Central memory CD8-positive, alpha-beta T cell (primary cell): ENCODE data around the gene TSEN34.
"Not testable (repeated sequence)": the region's sequence is repeated elsewhere in the genome, so short reads cannot be mapped to it uniquely, and the experiment has no call there.

Source experiments
- ATAC-seq: fragments of 150-1000 bp; cut with Tn5 transposase; replicated peaks from 2 replicates; pipeline ENCODE4 v1.10.0; 2022; ENCODE audit warnings: mild to moderate bottlenecking, moderate FRiP score, moderate number of reproducible peaks; ENCODE audit not compliant: poor library complexity, severe bottlenecking; ENCODE audit errors: extremely low read depth
- DNase-seq, 2 donors: peaks; one replicate each; pipeline ENCODE4 v3.0.0; 2021; ENCODE audit warnings: low spot score in 2 of 2
- H3K27ac Mint-ChIP-seq: one replicate; pipeline ENCODE4 v1.8.0; 2022; ENCODE audit warnings: low read depth, mild to moderate bottlenecking, moderate library complexity, mixed read lengths
- H3K27me3 Mint-ChIP-seq: one replicate; pipeline ENCODE4 v1.8.0; 2022; ENCODE audit warnings: mixed read lengths
- H3K36me3 Mint-ChIP-seq: one replicate; pipeline ENCODE4 v1.8.0; 2022; ENCODE audit warnings: mild to moderate bottlenecking, moderate library complexity, mixed read lengths; ENCODE audit not compliant: insufficient read depth
- H3K4me1 Mint-ChIP-seq: one replicate; pipeline ENCODE4 v1.8.0; 2022; ENCODE audit warnings: mixed read lengths
- H3K4me3 Mint-ChIP-seq: one replicate; pipeline ENCODE4 v1.8.0; 2022; ENCODE audit warnings: mild to moderate bottlenecking, moderate library complexity, mixed read lengths
- H3K9me3 Mint-ChIP-seq: one replicate; pipeline ENCODE4 v1.8.0; 2022; ENCODE audit warnings: mixed read lengths

Gene TSEN34

DNA sequence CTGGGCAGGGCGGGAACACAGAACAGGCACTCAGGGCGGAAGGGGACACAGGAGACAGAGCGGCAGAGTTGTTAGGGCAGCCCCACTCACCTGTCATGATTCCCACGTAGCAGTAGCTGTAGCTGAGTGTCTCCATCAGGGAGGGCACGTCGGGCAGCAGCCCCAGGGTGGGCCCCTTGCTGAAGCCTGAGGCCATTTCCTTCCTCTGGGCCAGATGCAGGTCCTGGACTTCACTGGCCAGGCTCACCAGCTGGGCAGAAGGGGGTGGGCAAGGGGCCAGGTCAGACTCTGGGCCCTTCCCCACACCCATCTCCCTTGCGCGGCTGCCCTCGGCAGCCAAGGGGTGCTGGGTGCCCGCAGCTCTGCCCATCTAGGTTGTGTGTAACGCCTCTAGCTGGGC is 7.7 kb upstream of the TSEN34 start:
- Mint-ChIP-seq H3K9me3 (no peaks in the 10 kb centered on the region), H3K36me3 (peaks cover 5% of the 10 kb centered on the region), H3K4me3 (no peak overlapping the region), H3K27ac (no peak overlapping the region), H3K4me1 (peaks cover 18% of the 10 kb centered on the region), H3K27me3 (no peaks in the 10 kb centered on the region)
- no peak for DNase-seq
- ATAC-seq: no peak

DNA sequence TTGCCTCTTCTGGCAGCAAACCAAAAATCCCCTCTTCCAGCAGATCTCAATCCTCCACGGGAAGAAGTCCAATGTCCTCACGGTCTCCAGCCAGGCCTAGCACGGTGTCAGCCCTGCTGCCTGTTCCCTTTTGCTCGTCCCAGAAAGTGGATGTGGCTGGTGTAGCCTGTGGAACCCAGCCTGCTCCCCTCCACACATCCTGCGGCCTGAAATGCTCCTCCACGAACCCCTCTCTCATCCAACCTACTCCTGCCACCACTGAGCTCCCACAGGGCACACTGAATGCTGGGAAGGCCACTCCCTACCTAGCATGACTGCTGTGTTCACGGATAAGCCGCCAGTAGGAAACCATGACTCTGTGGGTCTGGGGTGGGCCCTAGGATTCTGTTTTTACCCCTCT is 4.8 kb upstream of the TSEN34 start:
- no peaks in the 10 kb centered on the region for H3K9me3 Mint-ChIP-seq
- ATAC-seq (no peak), DNase-seq (no peak)
- H3K27ac Mint-ChIP-seq: no peak overlapping the region
- H3K4me3 Mint-ChIP-seq: no peak overlapping the region
- H3K4me1 Mint-ChIP-seq: peaks cover 25% of the 10 kb centered on the region
- peaks cover 16% of the 10 kb centered on the region for H3K36me3 Mint-ChIP-seq
- no peaks in the 10 kb centered on the region for H3K27me3 Mint-ChIP-seq

DNA sequence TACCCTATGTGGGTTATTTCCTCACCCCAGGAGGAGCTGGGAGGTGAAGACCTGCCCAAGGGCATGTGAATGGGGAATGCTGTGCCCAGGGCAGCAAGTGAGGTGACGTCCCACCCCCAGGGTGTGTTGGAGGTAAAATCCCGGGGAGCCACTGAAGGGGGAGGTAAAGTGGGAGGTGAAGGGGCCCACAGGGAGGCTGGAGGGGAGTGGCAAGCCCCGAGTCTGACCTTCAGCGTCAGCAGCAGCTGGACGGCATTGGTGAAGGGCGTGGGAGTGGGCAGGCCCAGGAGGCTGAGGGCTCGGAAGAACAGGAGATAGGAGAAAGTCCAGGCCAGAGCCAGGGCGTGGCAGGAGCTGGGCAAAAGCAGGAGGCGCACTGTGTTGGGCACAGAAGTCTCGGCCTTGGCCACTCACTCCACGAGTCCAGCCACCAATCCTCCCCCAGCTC is 4.2 kb upstream of the TSEN34 start:
- Mint-ChIP-seq H3K27ac (no peak overlapping the region), H3K36me3 (peaks cover 18% of the 10 kb centered on the region), H3K9me3 (no peaks in the 10 kb centered on the region), H3K27me3 (no peaks in the 10 kb centered on the region), H3K4me1 (peaks cover 31% of the 10 kb centered on the region), H3K4me3 (peak overlapping the region; percentile 94)
- no peak for DNase-seq
- ATAC-seq: no peak

DNA sequence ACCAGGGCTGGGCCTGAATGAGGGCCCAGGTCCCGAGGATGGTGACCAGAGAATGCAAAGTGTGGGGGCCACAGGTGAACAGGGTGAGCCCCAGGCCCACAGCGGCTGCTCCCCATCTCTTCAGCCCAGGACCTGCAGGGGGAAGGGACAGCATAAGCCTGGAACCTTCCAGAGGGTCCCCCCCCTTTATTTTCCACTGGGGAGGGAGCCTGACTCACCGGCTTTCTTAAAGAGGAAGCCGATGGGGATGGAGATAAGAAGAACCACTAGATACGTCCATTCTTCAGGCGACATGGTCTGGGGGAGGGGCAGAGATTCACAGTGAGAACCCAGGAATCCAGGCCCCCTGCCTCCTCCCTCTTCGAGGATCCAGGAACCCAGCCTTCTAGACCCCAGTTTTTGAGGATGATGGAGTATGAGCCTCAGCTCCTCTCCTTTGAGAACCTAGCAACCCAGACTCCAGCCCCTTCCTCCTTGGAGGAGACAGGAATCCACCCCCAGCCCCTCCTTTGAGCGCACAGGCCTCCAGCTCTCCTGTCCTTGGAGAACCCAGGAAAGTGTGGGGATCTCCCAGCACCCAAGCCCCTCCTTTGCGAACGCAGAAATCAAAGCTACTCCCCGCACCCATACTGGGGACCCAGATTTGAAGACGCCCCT is 2.8 kb upstream of the TSEN34 start:
- no peaks in the 10 kb centered on the region for H3K9me3 Mint-ChIP-seq
- no peak for ATAC-seq
- no peak for DNase-seq
- H3K27ac Mint-ChIP-seq: peak overlapping the region; percentile 99
- H3K4me1 Mint-ChIP-seq: peaks cover 42% of the 10 kb centered on the region
- H3K27me3 Mint-ChIP-seq: no peaks in the 10 kb centered on the region
- peaks cover 22% of the 10 kb centered on the region for H3K36me3 Mint-ChIP-seq
- peak overlapping the region; percentile 94 for H3K4me3 Mint-ChIP-seq

DNA sequence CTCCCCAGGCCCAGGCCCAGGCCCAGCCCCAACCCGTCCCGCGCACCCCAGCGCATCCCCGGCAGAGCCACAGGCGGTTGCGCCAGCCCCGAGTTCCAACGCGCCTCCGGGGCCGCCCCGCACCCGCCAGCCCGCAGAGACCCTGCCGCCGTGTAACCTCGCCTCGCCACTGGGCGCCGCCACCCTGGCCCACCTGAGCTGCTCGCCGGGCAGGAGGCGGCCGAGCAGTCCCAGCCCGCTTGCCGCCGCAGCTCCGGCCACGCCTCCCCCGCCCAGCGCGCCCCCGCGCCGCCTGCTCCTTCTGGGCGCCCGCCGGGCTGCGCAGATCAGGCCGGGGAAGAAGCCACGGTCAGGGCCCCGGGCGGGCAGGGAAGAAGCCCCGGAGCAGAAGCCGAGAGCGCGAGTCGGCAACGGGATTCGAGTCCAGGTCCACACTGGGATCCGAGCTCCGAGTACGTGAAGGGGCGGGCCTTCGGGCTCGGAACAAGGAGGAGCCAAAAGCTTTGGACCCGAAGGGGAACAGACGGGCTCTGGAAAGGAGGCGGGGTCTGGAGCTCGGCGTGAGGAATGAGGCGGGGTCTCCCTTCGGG is 1.9 kb upstream of the TSEN34 start, which contains the start of gene MBOAT7:
Gene MBOAT7, minus strand, starts transcription at position 436 of the 590 bp plus-strand sequence. CDS start 1,072 bp downstream, outside the sequence.
- ATAC-seq: peak; percentile 0

DNA sequence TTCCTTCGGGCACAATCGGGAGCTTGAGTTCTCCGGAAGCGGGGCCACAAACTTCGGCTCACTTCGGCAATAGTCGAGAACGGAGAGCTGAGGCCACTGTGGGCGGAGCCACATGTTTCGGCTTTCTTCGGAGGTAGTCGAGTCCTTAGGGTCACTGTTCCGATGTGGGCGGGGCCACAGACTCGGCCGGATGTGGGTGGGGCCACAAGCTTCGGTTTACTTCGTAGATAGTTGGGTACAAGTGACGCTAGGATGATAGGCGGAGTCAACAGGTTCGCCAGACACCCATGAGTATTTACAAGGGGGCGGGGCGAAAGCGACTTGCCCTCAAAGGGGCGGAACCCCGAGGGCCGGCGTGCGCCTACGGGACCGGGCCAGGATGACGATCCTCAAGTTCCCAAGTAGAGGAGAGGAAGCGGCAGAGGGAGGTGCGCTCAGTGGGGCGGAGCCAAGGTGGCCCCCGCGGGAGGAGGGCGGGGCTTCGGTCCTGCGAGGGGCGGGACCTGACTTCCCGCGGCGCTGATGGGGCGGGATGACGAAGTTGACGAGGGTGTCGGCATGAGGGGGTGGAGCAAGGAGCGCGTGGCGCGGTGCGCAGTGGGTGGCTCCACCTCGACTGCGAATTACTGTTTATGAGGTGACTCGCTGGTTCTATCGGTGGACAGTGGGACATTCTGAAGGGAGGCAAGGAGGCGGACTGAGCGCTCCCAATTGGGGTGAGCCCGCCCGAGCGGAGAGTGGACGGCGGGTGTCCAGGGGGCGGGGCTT is 1.2 kb upstream of the TSEN34 start:
- Mint-ChIP-seq H3K27ac (peak overlapping the region; percentile 99), H3K27me3 (no peaks in the 10 kb centered on the region), H3K9me3 (no peaks in the 10 kb centered on the region), H3K4me1 (peaks cover 43% of the 10 kb centered on the region), H3K36me3 (peaks cover 31% of the 10 kb centered on the region), H3K4me3 (peak overlapping the region; percentile 94)
- ATAC-seq (peak; percentile 60), DNase-seq (peak; percentile 100)

More for the DNA sequence above, 1.9 kb upstream of the TSEN34 start, which contains the start of gene MBOAT7:
- Mint-ChIP-seq H3K27ac (peak within 1 kb of the TSS; percentile 99), H3K9me3 (no peaks in the 10 kb centered on the region), H3K27me3 (no peaks in the 10 kb centered on the region), H3K36me3 (peaks cover 27% of the 10 kb centered on the region), H3K4me3 (peak within 1 kb of the TSS; percentile 94), H3K4me1 (peaks cover 43% of the 10 kb centered on the region)
- no peak for DNase-seq

DNA sequence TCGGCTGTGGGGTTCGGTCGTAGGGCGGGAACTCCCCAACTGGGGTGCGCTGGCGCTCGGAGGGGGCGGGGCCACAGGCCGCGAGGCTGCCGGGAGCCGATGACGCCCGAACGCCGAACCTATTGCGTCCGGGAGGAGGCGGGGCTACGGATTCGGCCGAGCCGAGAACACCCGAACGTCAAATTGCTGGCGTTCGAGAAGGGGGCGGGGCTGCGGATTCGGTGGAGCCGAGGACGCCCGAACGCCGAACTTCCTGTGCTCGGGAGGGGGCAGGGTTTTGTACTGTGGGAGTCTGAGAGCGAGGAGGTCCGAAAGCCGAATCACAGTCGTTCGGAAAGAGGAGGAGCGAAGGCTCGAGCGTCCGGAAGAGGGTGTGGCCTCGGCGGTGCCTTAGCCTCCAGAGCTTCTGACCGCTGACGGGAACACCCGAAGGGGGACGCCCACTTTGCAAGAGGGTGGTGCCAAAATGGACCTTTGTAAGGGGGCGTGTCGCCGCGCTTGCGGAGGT is 551 bp upstream of the TSEN34 start:
- Mint-ChIP-seq H3K9me3 (no peaks in the 10 kb centered on the region), H3K4me3 (peak overlapping the region; percentile 94), H3K27me3 (no peaks in the 10 kb centered on the region), H3K27ac (peak overlapping the region; percentile 99), H3K36me3 (peaks cover 36% of the 10 kb centered on the region), H3K4me1 (peaks cover 43% of the 10 kb centered on the region)
- ATAC-seq: peak; percentile 66
- peak; percentile 99 to 100 for DNase-seq

DNA sequence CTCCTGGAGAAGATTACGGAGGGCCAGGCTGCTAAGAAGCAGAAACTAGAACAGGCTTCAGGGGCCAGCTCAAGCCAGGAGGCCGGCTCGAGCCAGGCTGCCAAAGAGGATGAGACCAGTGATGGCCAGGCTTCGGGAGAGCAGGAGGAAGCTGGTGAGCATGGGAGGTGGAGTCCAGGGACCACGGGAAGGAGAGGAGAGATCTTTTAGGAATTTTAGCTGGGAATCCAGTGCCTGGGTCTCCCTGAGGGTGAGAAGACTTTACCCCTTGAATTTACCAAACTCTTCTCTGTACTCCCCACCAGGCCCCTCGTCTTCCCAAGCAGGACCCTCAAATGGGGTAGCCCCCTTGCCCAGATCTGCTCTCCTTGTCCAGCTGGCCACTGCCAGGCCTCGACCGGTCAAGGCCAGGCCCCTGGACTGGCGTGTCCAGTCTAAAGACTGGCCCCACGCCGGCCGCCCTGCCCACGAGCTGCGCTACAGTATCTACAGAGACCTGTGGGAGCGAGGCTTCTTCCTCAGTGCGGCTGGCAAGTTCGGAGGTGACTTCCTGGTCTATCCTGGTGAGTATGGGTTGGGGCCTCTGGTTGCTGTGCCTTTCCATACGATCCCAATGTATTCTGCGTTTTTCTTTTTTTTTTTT is 824 bp downstream of the TSEN34 start:
- no peak for DNase-seq
- Mint-ChIP-seq H3K9me3 (no peaks in the 10 kb centered on the region), H3K36me3 (peaks cover 35% of the 10 kb centered on the region), H3K4me1 (peaks cover 40% of the 10 kb centered on the region), H3K27ac (peak overlapping the region; percentile 99), H3K27me3 (no peaks in the 10 kb centered on the region), H3K4me3 (peak overlapping the region; percentile 94)
- no peak for ATAC-seq

DNA sequence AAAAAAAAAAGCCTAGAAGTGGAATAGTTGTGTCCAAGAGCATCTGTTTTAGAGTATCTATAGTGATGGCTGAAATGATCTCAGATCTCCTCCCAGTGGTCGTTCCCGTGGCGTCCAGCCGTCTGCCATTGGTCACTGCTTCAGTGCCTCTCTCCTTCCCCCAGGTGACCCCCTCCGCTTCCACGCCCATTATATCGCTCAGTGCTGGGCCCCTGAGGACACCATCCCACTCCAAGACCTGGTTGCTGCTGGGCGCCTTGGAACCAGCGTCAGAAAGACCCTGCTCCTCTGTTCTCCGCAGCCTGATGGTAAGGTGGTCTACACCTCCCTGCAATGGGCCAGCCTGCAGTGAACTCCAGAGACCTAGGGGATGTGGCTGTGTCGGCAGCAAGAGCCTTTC is 1.9 kb downstream of the TSEN34 start:
- Mint-ChIP-seq H3K36me3 (peaks cover 35% of the 10 kb centered on the region), H3K9me3 (no peaks in the 10 kb centered on the region), H3K27ac (no peak overlapping the region), H3K27me3 (no peaks in the 10 kb centered on the region), H3K4me1 (peaks cover 29% of the 10 kb centered on the region), H3K4me3 (peak overlapping the region; percentile 94)
- no peak for DNase-seq
- no peak for ATAC-seq

DNA sequence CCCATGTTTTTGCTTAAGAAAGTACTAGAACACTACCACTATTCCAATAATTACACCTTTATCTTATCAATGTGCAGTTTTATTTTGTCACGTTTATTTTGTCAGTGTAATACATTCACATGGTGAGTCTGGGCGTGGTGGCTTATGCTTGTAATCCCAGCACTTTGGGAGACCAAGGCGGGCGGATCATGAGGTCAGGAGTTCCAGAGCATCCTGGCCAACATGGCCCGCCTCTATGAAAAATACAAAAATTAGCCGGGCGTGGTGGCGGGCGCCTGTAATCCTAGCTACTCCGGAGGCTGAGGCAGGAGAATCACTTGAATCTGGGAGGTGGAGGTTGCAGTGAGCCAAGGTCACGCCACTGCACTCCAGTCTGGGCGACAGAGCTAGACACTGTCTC is 3.4 kb downstream of the TSEN34 start:
- ATAC-seq, H3K27me3 Mint-ChIP-seq, H3K4me3 Mint-ChIP-seq, DNase-seq, H3K27ac Mint-ChIP-seq, H3K9me3 Mint-ChIP-seq: not testable (repeated sequence)
- Mint-ChIP-seq H3K36me3 (peaks cover 34% of the 10 kb centered on the region), H3K4me1 (peaks cover 23% of the 10 kb centered on the region)

DNA sequence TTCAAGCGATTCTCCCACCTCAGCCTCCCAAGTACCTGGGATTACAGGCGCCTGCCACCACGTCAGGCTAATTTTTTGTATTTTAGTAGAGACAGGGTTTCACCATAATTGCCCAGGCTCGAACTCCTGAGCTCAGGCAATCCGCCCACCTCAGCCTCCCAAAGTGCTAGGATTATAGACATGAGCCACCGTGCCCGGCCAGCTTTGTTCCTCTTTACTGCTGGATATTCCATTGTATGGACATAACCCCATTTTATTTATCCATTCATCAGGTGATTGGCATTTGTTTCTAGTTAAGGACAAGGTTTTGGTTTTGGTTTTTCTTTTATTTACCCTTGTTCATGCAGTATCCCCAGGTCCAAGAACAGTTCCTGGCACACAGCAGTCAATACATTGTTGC is 5.4 kb downstream of the TSEN34 start:
- peaks cover 28% of the 10 kb centered on the region for H3K4me1 Mint-ChIP-seq
- DNase-seq (no peak), ATAC-seq (no peak)
- H3K4me3 Mint-ChIP-seq: no peak overlapping the region
- no peaks in the 10 kb centered on the region for H3K27me3 Mint-ChIP-seq
- H3K27ac Mint-ChIP-seq: no peak overlapping the region
- H3K9me3 Mint-ChIP-seq: no peaks in the 10 kb centered on the region
- H3K36me3 Mint-ChIP-seq: peaks cover 38% of the 10 kb centered on the region

DNA sequence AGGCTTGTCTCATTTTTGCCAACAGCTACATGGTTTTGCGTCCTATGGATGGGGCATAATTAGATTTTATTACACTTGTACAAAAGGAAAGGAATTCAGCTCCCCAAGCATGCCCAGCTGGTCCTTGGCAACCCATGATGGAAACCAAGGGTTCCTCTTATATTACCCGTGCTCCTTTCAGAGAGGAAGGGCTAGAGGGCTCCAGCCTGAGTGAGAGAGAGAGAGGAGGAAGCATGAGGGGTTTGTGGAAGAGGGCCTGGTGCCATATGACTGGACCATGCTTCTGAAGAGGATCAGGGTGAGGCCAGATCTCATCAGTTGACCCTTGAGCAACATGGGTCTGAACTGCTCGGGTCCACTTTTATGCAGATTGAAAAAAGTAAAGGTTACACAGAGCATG is 6.0 kb downstream of the TSEN34 start:
- no peaks in the 10 kb centered on the region for H3K9me3 Mint-ChIP-seq
- H3K27ac Mint-ChIP-seq: no peak overlapping the region
- H3K4me3 Mint-ChIP-seq: no peak overlapping the region
- H3K36me3 Mint-ChIP-seq: peaks cover 39% of the 10 kb centered on the region
- no peak for DNase-seq
- no peaks in the 10 kb centered on the region for H3K27me3 Mint-ChIP-seq
- H3K4me1 Mint-ChIP-seq: peaks cover 28% of the 10 kb centered on the region
- ATAC-seq: no peak
